SIG-M5 (cell line): Measurements from ENCODE around the gene ZNF555.
"Not testable (repeated sequence)": the region's sequence is repeated elsewhere in the genome, so short reads cannot be mapped to it uniquely, and the experiment has no call there.

ENCODE experiments used
- DNase-seq: peaks from one replicate; lab custom pipeline; 2025; lab: John Stamatoyannopoulos, UW

Gene ZNF555

GRCh38 chr19:2807379-2808128 is 33.7 kb upstream of the ZNF555 start:
- DNase-seq = no peak

GRCh38 chr19:2808129-2808941 is 32.9 kb upstream of the ZNF555 start:
- DNase-seq = no peak

GRCh38 chr19:2809387-2810140 is 31.7 kb upstream of the ZNF555 start:
- DNase-seq = no peak

GRCh38 chr19:2810141-2811091 is 30.9 kb upstream of the ZNF555 start:
- no peak for DNase-seq

GRCh38 chr19:2811221-2811722 is 30.0 kb upstream of the ZNF555 start:
- no peak for DNase-seq

- DNase-seq = no peak
Observed at GRCh38 chr19:2811735-2812413, 29.4 kb upstream of the ZNF555 start.

- no peak for DNase-seq
Observed at GRCh38 chr19:2812414-2813234, 28.7 kb upstream of the ZNF555 start.

- no peak for DNase-seq
Observed at GRCh38 chr19:2813235-2814160, 27.8 kb upstream of the ZNF555 start.

GRCh38 chr19:2814426-2814825 is 26.8 kb upstream of the ZNF555 start:
- no peak for DNase-seq

- no peak for DNase-seq
Observed at GRCh38 chr19:2815191-2815614, 26.1 kb upstream of the ZNF555 start.

- no peak for DNase-seq
Observed at GRCh38 chr19:2815923-2816322, 25.4 kb upstream of the ZNF555 start.

GRCh38 chr19:2816641-2817040 is 24.6 kb upstream of the ZNF555 start:
- no peak for DNase-seq

- not testable (repeated sequence) for DNase-seq
Observed at GRCh38 chr19:2817237-2817829, 23.9 kb upstream of the ZNF555 start.

GRCh38 chr19:2819540-2820111 is 21.6 kb upstream of the ZNF555 start, which contains the start of gene ZNF554:
Gene ZNF554, plus strand, starts transcription at chr19:2819868. Its CDS starts 204 bp downstream, at chr19:2820072.
- peak; percentile 66 for DNase-seq

GRCh38 chr19:2820112-2820702 is 21.1 kb upstream of the ZNF555 start:
- no peak for DNase-seq

GRCh38 chr19:2822846-2823245 is 18.4 kb upstream of the ZNF555 start:
- no peak for DNase-seq

- DNase-seq = no peak
Observed at GRCh38 chr19:2823646-2824045, 17.6 kb upstream of the ZNF555 start.
